Measurements from ENCODE around the gene TM4SF18.
"Not testable (repeated sequence)": the region's sequence is repeated elsewhere in the genome, so short reads cannot be mapped to it uniquely, and the experiment has no call there.

The TM4SF18 gene

DNA sequence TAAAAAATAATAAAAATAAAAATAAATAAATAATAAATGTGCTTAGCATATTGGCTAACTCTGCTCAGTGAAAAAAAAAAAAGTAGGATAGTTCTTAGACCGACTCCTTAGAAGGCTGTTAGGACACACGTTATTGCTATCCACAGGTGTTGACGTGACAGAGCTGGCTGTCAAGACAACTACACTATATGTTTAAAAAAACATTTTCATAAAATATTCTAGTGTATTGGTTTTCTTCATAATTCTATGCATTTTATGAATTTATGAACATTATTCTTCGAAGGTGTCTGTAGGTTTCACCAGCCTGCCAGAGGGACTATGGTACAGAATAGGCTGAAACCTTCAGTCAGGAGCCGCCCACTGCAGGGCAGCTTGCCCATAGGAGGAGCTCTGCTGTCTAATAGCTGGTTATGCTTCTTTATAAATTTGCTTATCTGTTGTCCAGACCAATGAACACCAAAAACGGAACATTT lies 34.8 kb upstream of the TM4SF18 start:
- no peak for DNase-seq

DNA sequence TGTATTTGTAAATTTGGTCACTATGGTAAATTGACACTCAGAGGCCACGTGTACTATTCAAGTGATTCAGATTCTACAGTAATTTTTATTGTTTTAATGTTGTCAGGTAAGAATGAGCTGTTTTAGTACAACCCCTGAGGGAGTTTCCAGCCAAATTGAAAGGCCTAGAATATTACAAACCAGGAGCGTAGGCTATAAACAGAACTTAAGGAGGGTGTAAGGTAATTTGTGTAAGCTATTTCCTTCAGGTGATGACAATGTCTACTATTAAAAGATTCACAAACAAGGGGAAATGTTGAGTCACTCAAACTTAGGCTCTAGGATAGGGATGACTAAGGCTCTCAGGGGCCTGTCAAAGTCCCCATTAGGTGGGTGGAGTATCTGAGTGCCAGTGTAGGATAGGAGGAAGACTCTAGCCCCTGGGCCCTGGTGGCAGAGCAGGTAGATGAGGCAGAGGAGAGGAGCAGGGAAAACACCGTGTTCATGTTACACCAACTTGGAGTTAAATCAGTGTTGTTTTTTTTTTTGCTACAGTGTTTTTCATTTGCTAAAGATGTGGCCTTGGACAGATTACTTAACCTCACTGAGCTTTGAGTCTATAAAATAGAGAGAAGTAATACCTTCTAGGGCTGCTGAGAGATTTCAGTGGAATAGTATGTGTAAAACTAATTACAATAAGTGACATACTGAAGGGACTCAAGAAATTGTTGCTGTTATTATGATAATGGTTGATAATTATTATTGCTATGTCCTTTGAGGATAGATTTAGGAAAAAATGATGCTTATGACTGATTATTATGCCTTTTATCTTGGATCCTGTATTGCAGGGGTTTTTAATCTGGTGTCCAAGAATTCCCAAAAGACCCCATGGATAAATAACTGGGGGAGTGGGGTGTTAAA lies 33.8 kb upstream of the TM4SF18 start:
- no peak for DNase-seq

GRCh38 chr3:149366031-149366430 lies 32.6 kb upstream of the TM4SF18 start:
- no peak for DNase-seq

DNA sequence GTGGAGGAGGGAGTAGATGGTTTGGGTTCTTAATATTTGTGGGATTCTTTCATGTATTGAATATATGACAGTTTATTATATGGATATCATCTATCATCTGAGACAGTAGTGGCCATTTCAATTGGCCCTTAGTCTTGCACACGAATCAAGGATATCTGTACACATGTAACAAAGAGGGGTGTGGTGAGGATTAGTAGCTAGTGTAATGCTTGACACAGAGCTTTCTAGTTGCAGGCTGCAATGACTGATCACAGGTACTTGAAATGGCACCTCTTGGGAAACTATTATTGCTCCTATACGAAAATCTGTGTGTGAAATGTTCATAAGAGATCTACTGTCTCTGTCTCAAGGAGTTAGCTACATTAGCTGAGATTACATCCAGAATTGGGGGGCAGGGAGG lies 31.2 kb upstream of the TM4SF18 start:
- DNase-seq = no peak

DNA sequence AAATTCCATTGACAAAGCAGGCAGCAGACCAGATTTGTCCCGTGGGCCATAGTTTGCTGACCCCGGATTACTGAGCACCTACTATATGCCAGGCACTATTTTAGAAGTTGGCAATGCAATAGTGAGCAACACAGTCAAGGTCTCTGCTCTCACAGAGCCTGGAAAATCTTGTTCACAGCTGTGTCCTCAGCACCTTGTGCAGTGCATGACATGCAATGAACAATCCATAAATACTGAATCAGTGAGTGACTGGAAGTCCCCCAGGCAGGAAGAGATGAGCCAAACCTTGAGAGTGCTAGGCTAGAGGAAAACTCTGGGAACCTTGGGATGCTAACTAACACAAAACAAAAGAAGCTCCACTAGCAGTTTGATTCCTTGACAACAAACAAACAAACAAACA lies 29.6 kb upstream of the TM4SF18 start:
- DNase-seq = no peak

DNA sequence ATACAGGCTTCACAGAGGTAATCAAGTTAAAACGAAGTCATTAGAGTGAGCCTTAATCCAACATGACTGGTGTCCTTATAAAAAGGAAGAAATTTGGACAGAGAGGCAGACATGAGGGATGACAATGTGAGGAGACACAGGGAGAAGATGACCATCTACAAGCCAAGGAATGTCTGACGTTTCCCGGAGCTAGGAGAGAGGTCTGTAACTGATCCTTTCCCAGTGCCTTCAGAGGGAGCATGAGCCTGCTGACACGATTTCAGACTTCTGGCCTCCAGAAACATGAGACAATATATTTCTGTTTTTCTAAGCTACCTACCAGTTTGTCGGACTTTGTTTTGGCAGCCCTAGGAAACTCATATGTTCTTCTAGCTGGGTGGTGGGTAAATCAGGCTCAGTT lies 28.9 kb upstream of the TM4SF18 start:
- DNase-seq = no peak

GRCh38 chr3:149356630-149357029 lies 23.2 kb upstream of the TM4SF18 start:
- no peak for DNase-seq

DNA sequence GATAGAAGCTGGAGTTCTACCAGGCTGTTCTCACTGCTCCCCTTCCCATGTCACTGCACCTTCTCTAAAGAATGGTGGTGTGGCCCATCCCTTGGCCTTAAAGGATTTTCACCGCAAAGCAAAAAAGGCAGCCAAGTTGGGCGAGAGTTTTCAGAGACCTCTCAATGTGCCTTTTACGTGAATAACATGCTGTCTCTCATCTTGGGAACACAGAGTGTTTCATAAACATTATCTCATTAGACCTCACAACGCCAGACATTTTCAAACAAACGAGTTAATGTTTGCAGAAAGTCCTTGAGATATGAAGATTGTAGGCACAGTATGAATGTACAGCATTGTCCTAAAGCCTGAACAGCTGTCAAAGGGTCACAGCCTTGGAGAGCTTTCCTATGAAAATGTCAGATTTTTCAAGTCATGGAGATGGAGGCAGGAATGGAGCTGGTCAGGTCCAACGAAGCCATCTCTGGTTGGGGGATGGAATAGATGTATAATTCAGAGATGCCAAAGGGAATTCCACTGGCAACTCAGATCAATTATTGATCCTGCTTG lies 22.7 kb upstream of the TM4SF18 start:
- DNase-seq = no peak

DNA sequence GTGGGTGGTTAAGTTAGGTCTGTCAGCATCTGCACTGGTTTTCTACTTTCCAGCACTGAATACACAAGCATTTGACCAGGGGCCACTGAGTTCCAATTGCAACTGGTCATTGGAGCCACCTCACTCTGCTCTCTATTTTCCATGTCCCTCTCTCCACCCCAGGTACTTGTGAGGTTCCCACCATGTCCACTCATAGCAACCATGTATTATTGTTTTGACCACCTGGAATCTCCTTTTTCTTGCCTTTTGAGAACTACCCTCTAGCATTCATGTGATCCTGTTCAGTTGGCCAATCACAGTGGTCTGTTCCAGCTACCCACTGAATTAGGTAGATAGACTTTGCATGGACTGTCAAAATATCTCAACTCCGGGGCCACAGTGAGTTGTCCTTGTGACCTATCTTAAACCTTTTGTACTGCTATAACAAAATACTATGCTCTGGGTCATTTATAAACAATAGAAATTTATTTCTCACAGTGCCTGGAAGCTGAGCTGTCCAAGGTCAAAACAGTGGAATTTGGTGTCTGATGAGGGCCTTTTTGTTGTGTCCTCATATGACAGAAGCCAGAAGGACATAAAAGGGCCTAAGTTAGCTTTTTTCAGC lies 20.2 kb upstream of the TM4SF18 start:
- DNase-seq = no peak

DNA sequence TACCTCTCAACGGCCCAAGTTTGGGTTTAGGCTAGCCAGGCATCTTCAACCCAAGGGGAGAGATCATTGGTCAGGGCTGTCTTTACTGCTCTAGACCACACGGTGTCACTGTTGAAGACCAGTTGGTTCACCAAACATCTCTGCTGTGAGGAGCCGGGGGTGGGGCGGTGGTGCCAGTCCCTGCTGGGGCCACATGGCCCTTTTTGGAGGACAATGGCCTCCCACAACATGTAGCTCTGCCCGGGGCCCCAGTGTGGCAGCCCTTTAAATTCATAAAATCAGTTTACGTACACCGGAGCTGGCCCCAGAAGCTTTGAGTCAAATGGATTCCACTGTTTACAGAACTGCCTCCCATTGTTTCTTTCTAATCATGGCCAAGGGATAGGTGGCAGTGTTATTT lies 19.1 kb upstream of the TM4SF18 start:
- no peak for DNase-seq

GRCh38 chr3:149343951-149344350 lies 10.5 kb upstream of the TM4SF18 start:
- no peak for DNase-seq

GRCh38 chr3:149342413-149343380 lies 9.3 kb upstream of the TM4SF18 start:
- no peak for DNase-seq

- DNase-seq = no peak
Observed at GRCh38 chr3:149340310-149340933, 7.0 kb upstream of the TM4SF18 start.

GRCh38 chr3:149339931-149340309 lies 6.5 kb upstream of the TM4SF18 start:
- no peak for DNase-seq

DNA sequence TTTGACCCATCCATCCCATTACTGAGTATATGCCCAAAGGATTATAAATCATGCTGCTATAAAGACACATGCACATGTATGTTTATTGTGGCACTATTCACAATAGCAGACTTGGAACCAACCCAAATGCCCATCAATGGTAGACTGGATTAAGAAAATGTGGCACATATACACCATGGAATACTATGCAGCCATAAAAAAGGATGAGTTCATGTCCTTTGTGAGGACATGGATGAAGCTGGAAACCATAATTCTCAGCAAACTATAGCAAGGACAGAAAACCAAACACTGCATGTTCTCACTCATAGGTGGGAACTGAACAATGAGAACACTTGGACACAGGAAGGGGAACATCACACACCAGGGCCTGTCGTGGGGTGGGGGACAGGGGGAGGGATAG lies 4.0 kb upstream of the TM4SF18 start:
- not testable (repeated sequence) for DNase-seq

DNA sequence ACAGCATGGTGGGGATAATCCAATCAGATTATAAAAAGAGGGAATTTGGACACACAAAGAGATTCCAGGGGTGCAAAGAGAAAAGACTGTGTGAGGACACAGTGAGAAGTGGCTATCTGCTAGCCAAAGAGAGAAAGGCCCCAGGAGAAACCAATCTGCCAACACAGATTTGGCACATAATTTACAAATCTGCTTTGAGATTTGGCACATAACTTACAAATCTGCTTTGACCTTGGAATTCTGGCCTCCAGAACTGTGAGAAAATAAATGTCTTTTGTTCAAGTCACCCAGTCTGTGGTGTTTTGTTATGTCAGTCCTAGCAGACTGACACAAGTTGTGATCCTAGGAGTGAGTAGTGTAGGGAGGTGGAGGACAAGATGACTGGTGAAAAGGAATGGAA lies 3.5 kb upstream of the TM4SF18 start:
- DNase-seq = no peak

GRCh38 chr3:149332771-149333170 lies 665 bp downstream of the TM4SF18 start:
- no peak for DNase-seq

DNA sequence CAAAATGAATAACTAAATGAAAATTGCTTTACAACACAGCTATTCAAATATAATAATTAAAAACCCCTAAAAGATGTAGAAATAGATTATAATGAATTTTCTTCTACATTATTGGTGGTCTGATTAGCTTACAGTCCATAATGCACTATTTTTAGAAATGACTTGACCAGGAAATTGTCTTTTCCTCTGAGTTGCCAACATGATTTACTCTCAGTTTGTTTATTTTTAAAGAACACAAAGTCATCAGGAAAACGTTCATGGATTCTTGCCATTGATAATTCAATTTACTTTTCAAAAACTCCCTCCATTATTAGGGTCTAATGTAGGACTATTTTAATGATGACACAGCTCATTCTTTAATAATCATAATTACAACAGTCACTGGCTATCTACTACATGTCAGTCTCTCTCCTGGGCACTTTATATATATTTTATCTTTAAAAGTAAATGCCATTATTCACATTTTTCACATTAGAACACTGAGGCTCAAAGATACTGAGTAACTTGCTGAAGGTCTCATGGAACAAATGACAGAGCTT lies 1.1 kb downstream of the TM4SF18 start:
- DNase-seq = no peak

DNA sequence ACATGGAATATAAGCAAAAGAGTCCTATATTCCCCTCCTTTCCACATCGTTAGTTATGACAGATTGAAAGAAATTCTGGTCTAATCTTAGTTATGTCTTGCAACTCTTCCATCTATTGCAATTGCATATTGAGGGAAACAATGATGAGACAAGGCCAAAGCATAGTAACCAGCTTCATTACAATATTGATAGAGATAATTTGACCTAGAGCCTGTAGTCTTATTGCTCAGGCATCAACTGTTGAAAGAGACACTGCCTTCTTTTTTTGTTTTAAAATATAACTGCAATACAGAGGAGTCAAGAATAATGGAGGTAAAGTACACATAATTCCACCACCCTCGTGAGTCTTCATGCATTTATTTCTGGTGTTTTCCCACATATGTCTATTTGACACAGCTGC lies 2.0 kb downstream of the TM4SF18 start:
- DNase-seq = no peak

GRCh38 chr3:149330609-149331331 lies 2.7 kb downstream of the TM4SF18 start:
- DNase-seq = no peak

GRCh38 chr3:149327156-149327555 lies 6.3 kb downstream of the TM4SF18 start:
- no peak for DNase-seq

DNA sequence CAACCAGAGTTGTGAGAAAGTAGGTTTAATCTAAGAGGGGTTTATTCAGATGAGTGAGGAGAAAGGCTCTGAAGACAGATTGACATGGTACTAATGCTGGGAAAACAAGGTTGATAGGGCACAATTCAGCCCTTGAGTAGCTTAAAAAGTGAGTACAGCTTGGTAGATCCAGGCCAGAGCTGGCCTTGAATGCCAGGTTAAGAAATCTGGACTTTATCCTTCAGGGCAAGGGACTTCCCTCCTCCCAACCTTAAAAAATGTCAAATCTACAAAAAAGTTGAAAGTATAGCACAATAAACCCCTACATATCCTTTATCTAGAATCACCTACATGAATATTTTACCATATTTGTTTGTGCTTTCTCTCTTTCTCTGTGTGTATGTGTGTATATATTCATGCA lies 7.9 kb downstream of the TM4SF18 start:
- no peak for DNase-seq
